ENCODE measurements around the gene LIPC. TPM values are rescaled to one million over a fixed set of nuclear protein-coding genes. Genes with fewer than 3 reads are reported as not detected.

Gene LIPC
- total and polyA plus RNA-seq, 2 of the 4 experiments (the other 2 are of a cell fraction): 0.07 TPM; not detected in 1

- H2AK5ac ChIP-seq (ENCODE audit: low read depth, low read length): peak overlapping the region; percentile 19; the same call in 1 of the 2 replicates
- H3K4ac ChIP-seq (ENCODE audit: low read depth, low read length): peak overlapping the region; percentile 59; the same call in 1 of the 2 replicates
- H3K27me3 ChIP-seq (ENCODE audit: control insufficient read depth, insufficient read depth, low read length): no peaks in the 10 kb centered on the region
- H2BK120ac ChIP-seq (ENCODE audit: low read depth, low read length): 0 out of 2 replicates have a peak overlapping the region, but pooled peaks have one; percentile 18
- no peak overlapping the region for H3K23ac ChIP-seq (ENCODE audit: low read depth, low read length)
- 100% methylated on average over 3 of the region's 7 CpGs; no CpG with 5 or more reads in 1 of the 2 experiments for WGBS, 2 experiments (ENCODE audit: extremely low coverage in 2 of 2, insufficient read length in 1 of 2)
- DNase-seq (no peak), ATAC-seq (ENCODE audit: low read depth) (no peak)
- H2AK9ac ChIP-seq (replicated peaks; ENCODE audit: low read depth, low read length, poor library complexity): no peak overlapping the region
- H3K4me1 ChIP-seq (ENCODE audit: control insufficient read depth, insufficient read depth, low read length): peaks cover 11% of the 10 kb centered on the region
- H3K4me3 ChIP-seq (ENCODE audit: insufficient read depth, low read depth, low read length): no peak overlapping the region
- BruUV-seq (replicated peaks): no TSS peak
- intact Hi-C loops (cut with micrococcal nuclease): loop anchor here (5.0 kb wide), 1 partner anchor 164 kb away; no protein-coding TSS in a partner anchor
- no peak overlapping the region for H3K4me2 ChIP-seq (ENCODE audit: low read depth, low read length)
- 0 out of 2 replicates have a peak overlapping the region, but pooled peaks have one; percentile 92 for H3K14ac ChIP-seq (replicated peaks; ENCODE audit: low read depth, low read length)
- CTCF ChIA-PET: no interaction called here
- H3K79me1 ChIP-seq (ENCODE audit: low read depth in 1 of 2, low read length in 2 of 2): no peaks in the 10 kb centered on the region
- H4K8ac ChIP-seq (ENCODE audit: low read depth in 2 of 2, low read length in 2 of 2): no peak overlapping the region
- in situ Hi-C loops (cut with MboI; ENCODE audit: low sequenced_read_pairs): no loop called here
- H3K18ac ChIP-seq (ENCODE audit: low read depth, low read length): no peak overlapping the region
- H3K9me1 ChIP-seq (ENCODE audit: insufficient read depth, low read length): peaks cover 5% of the 10 kb centered on the region; the same call in 1 of the 2 replicates
- no peak overlapping the region for H2BK5ac ChIP-seq (ENCODE audit: low read depth, low read length, poor library complexity, severe bottlenecking)
- no peak overlapping the region for H2AFZ ChIP-seq (replicated peaks; ENCODE audit: low read length, poor library complexity)
- H3K9me3 ChIP-seq (ENCODE audit: control insufficient read depth, insufficient read depth, low read length): no peaks in the 10 kb centered on the region
- H3K27ac ChIP-seq (ENCODE audit: insufficient read depth, low read length): no peak overlapping the region
- POLR2A ChIA-PET (ENCODE audit: unreplicated experiment): no interaction called here
- H4K20me1 ChIP-seq (ENCODE audit: insufficient read depth, low read length): no peaks in the 10 kb centered on the region
- 0 out of 3 replicates have a peak overlapping the region, but pooled peaks have one; percentile 35 for H2BK15ac ChIP-seq (ENCODE audit: low read depth, low read length)
- H3K36me3 ChIP-seq (ENCODE audit: control insufficient read depth, insufficient read depth, low read length): no peaks in the 10 kb centered on the region
- no peak overlapping the region for H3K9ac ChIP-seq (ENCODE audit: low read depth, low read length)
- peak overlapping the region; percentile 69; the same call in 1 of the 2 replicates for H2BK20ac ChIP-seq (ENCODE audit: low read depth, low read length)
- H4K5ac ChIP-seq (ENCODE audit: low read depth, low read length): no peak overlapping the region
- H3K56ac ChIP-seq (ENCODE audit: extremely low read depth, insufficient read depth, low read length): no peak overlapping the region
- dilution Hi-C loops (cut with HindIII; ENCODE audit: low sequenced_read_pairs, unreplicated experiment): no loop called here
- H4K91ac ChIP-seq (ENCODE audit: insufficient read depth, low read depth, low read length): peak overlapping the region; percentile 82; the same call in 1 of the 2 replicates
- TF ChIP-seq CTCF (conservative IDR thresholded peaks at IDR 0.05; ENCODE audit: low read depth, low read length) (no peak), MXI1 (IDR thresholded peaks at IDR 0.05; ENCODE audit: borderline replicate concordance, low read depth, low read length) (no peak), MAFK (IDR thresholded peaks at IDR 0.05; ENCODE audit: low read depth, low read length) (no peak), NFE2L2 (IDR thresholded peaks at IDR 0.05; ENCODE audit: low read depth, low read length) (no peak), RFX5 (IDR thresholded peaks at IDR 0.05; ENCODE audit: low read depth, low read length) (no peak)
These were observed 43.6 kb upstream of the LIPC start for GRCh38 chr15:58388211-58388610.

All from IMR-90 (cell line).